Measurements from ENCODE around the gene ARSK.
"Not testable (repeated sequence)": the region's sequence is repeated elsewhere in the genome, so short reads cannot be mapped to it uniquely, and the experiment has no call there.

The ARSK gene

DNA sequence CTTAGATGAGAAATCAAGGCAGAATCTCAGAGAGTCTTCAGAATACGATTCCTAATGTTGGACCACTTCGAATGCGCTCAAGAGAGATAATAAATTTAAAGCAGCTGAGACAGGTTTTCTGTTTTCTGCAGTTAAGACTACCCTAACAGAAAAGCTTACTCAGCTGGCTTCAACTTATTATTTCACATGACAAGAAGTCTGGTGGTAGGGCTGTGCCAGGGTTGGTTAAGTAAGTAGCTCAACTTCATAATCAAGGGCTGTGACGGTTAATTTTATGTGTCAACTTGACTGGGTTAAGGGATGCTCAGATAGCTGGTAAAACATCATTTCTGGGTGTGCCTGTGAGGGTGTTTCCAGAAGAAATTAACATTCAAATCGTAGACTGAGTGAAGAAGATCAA lies 68.8 kb downstream of the ARSK start:
- DNase-seq: no peak

DNA sequence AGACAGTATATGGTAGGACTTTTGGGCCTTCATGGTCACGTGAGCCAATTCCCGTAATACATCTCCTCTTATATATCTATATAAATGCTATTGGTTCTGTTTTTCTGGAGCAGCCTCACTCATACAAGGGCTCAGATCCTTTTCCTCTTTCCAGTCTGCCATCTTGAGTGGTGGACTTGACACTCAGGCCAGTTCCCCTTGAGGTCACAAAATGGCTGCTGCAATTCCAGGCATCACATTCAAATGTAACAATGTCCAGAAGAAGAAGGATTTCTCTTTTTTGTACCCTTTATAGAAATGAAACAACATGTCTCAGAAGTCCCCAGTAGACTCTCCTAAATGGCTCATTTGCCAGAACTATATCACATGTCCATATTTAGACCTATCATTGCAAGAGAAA lies 69.5 kb downstream of the ARSK start:
- DNase-seq: no peak

DNA sequence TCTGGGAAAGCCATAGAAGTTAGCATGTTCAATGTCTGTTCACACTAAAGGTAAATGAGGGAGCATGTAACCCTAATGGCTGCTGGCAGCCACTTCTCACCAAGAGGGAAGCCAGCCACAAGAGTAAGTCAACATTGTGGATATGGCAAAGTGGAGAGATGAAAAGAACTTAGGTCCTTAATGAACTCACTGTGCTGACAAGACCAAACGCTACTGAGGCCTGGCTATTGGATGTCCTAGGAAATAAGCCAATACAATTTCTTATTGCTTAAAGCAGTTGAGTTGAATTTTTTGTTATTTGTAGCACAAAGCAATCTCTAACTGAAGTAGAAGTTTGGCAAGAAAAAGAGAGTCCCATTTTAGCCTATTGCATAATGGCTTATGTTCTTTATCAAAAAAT lies 71.8 kb downstream of the ARSK start:
- no peak for DNase-seq

DNA sequence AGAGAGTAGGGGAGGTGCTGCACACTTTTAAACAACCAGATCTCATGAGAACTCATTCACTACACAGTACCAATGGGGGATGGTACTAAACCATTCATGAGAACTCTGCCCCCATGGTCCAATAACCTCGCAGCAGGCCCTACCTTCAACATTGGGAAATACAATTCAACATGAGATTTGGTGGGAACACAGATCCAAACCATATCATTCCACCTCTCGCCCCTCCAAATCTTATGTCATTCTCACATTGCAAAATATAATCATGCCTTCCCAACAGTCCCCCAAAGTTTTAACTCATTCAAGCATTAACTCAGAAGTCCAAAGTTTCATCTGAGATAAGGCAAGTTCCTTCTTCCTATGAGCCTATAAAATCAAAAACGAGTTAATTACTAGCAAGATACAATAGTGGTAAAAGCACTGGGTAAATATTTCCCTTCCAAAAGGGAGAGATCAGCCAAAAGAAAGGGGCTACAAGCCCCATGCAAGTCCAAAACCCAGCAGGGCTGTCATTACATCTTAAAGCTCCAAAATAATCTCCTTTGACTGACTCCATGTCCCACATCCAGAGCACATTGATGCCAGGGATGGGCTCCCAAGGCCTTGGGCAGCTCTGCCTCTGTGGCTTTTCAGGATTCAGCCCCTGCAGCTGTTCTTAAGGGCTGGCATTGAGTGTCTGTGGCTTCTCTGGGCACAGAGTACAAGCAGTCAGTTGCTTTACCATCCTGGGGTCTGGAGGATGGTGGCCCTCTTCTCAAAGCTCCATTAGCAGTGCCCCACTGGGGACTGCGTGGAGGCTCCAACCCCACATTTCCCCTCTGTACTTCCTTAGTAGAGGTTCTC lies 73.3 kb downstream of the ARSK start:
- no peak for DNase-seq

DNA sequence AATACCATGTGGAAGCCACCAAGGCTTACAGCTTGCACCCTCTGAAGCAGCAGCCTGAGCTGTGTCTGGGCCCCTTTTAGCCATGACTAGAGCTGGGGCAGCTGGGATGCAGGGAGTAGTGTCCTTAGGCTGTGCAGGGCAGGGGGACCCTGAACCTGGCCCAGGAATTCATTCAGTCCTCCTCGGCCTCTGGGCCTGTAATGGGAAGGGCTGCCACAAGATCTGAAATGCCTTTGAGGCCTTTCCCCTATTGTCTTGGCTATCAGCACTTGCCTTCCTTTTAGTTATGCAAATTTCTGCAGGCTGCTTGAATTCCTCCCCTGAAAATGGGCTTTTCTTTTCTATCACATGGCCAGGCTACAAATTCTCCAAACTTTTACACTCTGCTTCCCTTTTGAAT lies 74.0 kb downstream of the ARSK start:
- DNase-seq: no peak

DNA sequence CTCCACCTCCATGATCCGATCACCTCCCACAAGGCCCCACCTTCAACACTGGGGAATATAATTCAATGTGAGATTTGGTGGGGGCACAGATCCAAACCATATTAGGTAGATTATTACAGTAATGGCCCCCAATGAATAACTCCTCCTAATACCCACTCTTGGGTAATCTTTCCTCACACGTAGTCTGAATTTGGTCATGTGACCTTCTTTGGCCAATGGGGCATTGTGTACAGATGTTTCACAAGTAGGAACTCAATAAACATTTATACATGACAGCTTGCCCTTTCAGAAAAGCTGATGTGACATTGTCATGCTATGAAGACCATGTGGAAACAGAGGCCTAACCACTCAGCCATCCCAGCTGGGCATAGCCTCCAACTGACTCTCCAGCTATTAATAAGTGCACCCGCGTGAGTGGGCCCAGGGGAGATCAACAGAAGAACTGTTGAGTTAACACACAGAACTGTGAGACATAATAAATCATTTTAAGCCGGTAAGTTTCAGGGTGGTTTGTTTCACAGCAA lies 75.6 kb downstream of the ARSK start:
- no peak for DNase-seq

DNA sequence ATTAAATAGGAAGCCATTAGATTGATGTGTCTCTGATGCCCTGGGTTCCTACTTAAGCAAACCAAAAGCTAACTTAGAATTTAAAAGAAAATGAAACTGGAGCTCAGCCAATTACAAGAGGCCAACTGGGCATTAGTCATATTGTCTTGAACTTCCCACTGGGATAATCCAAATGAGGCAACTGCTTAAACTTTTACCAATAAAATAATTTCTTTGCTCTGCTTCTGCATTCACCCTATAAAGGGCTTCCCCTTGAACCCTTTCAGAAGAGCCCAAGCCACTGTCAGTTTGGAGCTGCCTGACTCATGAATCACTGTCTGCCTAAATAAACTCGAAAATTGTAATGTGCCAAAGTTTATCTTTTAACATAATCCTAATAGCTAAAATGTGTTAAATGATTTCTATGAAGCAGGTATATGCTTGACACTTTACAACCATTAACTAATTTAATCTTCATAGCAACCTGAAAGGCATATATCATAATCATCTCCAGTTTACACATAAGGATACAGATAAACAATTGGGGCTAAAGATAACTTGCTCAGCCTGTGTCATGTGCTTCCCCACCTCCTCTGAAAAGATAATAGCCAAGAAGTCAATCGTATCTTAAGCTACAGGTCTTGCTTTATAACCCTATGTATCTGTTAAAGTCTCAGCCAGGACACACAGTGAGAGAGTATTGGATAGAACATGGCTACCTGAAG lies 76.5 kb downstream of the ARSK start:
- no peak for DNase-seq

DNA sequence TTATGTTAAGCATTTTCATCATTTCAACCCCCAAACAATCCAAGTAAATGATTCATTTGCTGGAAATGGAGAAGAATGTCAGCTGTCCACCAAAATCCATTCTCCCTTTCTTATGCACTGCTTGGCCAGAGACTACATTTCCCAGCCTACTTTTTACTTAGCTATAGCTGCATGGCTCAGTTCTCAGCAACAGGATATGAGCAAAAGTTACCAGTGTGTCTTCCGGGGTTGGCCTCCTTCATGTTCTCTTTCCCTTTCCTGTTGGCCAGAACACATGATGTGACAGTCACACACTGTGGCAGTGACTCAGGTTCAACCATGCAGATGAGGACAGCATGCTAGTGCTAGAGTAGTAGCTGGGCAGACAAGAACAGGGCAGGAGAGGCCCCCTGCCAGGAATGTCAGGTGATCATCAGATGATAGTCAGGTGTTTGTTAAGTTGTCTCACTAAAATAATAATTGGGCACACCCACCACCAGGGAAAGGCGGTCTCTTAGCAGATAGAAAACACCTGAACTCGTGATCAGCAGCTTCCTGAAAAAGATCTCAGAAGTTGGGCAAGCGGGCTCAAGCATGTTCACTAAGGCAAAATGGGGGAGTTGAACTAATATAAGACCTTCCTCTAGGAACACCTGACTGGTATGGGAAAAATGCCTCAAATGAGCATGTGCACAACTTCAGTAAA lies 77.2 kb downstream of the ARSK start:
- no peak for DNase-seq

DNA sequence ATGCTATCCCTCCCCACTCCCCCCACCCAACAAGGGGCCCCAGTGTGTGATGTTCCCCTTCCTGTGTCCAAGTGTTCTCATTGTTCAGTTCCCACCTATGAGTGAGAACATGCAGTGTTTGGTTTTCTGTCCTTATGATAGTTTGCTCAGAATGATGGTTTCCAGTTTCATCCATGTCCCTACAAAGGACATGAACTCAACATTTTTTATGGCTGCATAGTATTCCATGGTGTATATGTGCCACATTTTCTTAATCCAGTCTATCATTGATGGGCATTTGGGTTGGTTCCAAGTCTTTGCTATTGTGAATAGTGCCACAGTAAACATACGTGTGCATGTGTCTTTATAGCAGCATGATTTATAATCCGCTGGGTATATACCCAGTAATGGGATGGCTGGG lies 78.0 kb downstream of the ARSK start:
- DNase-seq: not testable (repeated sequence)

DNA sequence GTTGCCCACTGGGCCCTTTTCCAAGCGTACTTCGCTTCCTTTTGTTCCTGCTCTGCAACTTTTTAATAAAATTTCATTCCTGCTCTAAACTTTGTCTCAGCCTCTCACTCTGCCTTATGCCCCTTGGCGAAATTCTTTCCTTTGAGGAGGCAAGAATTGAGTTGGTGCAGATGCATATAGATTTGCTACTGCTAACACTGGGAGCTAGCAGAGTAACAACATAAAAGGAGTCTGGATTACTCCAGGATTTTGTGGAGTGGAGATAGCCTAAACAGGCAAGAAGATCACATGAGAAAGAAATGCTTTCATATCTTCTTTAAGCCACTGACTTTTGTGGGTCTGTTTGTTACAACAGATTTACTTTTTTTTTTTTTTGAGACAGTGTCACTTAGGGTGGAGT lies 78.8 kb downstream of the ARSK start:
- no peak for DNase-seq

DNA sequence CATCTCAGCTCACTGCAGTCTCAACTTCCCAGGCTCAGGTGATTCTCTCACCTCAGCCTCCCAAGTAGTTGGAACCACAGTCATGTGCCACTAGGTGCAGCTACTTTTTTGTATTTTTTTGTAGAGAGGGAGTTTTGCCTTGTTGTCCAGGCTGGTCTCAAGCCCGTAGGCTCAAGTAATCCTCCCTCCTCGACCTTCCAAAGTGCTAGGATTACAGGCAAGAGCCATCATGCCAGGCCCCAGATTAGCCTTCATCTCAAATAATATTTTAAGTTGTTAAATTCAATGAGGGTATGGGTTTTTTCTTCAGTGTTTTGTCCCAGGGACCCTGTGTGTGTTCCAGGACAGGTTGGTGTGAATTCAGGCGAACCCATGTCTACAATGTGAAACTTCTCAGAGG lies 79.2 kb downstream of the ARSK start:
- DNase-seq: no peak

DNA sequence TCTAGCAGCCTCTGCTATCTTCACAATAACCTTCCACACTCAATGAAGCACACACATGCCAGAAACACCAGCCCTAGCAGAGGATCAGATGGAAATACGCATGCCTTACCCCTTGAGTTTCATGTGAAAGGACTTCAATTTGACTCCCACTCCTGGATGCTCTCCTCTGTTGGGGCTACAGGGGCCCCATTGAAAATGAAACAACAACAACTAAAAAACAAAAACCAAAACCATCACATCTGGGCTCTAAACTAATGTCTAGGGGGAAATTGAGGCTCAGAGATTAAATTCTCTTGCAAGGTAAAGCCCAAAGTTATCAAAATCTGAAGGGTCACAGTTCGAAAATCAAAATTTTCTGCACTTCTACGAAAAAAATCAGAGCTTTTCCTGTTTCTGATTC lies 83.7 kb downstream of the ARSK start:
- no peak for DNase-seq

DNA sequence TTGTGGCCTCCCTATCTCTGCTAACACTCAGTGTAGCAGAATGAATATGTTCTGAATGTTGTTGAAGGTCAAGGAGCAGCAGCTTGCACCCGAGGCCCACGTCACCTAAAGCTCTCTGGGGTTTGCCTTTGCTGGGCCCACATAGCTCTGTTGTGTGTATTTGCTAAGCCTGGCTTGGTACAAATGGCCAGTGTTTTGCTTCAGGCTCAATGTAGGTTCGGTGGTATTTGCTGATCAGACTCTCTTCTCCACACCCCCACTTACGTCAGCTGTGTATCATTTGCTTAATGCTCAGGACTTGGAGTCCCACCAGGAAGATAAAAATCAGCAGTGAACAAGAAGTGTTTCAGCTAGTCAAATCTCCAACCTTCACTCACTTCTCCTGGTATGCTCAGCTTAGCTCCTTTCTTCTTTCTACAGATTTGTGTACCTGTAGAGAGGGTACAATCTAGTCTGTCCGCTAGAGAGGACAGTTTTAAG lies 86.9 kb downstream of the ARSK start:
- DNase-seq: no peak

DNA sequence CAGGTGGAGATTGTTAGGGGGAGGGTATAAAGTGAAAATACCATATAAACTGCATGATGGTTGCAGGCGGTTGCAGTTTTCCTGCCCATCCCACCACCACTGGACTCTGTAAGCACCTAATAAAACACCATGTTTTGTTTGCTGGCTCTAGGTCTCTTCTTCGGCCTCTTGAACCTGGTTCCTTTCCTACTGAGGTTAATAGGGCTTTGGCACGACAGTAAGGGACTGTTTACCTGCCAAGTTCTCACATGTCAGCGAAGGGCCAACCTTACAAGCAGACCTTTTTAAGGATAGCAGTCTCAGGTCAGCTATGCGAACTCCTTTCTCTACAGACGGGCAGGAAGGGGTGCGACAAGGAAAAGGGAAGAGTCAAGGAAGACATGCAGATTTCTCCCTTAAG lies 88.3 kb downstream of the ARSK start:
- DNase-seq: no peak

DNA sequence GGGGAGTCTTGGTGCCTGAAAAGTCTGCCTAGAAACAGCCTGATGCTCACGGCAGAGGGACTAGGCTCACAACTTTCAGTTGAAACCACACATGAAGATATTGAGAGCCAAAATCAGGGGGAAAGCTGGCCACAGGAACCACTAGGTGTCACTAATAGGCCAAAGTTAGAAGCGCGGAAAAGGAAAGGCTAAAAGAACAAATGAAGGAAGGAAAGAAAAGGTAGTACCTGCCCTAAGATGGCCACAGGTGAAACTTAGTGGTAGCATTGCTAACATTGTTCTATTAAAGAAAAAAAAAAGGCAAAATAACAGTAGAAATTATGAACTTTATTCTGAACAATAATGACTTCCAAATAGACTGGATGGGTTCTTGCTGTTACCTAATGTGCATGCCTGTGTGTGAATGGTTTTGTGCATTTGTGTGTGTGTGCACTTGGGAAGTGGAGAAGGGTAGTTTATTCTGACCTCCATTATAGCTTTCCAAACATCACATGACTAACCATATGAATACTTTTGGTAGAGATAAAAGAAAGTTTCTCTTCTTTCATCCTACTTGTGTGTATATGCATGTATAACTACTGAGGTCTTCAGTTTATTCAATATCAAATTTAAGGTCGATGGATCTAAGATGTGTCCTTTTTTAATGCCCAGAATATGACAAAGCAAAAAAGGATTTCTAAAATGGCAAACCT lies 89.6 kb downstream of the ARSK start:
- peak; percentile 42 for DNase-seq

DNA sequence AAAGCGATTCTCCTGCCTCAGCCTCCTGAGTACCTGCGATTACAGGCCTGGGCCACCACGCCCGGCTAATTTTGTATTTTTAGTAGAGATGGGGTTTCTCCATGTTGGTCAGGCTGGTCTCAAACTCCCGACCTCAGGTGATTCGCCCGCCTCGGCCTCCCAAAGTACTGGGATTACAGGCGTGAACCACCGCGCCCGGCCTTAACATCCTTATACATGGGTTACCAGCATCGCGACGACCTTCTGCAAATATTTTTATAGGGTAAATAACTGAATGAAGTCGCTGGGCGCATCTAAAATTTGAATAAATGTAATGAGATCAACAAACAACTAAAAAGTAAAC lies 91.3 kb downstream of the ARSK start:
- DNase-seq: not testable (repeated sequence)

DNA sequence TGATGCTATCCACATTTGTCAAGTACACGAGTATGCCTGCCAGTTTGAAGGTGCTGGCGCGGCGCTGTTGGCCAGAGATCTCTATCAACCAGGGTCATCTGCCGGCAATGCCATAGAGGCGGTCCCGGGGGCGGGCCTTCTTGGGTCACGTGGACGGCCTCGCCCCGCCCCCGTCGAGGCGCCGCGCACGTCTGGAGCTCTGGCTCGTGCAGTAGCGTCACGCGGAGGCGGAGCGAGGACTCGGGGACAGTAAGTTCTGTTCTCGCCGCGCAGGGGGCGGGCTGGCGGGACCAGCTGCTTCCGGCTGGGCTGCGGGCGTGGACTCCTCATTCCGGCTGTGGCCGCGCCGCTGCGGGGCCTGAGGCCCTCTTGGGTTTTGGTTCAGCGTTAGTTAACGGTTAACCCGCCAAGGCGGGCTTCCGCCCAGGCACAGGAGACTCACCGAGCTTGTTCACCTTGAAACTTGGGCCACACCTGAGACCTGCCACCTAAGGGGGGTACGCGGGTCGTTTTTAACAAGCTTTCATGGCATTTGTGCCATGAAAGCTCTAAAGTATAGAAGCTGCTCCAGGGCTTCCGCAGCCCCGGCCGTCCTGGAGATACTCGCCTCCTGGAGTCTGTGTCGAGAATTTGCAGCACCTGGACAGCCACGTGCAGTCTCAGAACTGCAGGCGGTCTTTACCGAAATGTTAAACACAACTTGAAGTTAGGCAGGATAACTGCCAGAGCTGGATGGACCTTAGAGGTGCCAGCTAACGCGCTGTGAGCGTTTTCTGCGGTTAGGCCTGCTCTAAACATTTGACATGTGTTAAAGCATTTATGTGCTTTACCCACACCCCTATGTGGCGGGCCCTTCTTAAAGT lies 91.9 kb downstream of the ARSK start, which contains the start of gene RFESD:
Gene RFESD (plus strand): TSS at position 209 of the 863 bp plus-strand sequence. CDS start 5,495 bp downstream, outside the sequence.
- peak; percentile 95 for DNase-seq

DNA sequence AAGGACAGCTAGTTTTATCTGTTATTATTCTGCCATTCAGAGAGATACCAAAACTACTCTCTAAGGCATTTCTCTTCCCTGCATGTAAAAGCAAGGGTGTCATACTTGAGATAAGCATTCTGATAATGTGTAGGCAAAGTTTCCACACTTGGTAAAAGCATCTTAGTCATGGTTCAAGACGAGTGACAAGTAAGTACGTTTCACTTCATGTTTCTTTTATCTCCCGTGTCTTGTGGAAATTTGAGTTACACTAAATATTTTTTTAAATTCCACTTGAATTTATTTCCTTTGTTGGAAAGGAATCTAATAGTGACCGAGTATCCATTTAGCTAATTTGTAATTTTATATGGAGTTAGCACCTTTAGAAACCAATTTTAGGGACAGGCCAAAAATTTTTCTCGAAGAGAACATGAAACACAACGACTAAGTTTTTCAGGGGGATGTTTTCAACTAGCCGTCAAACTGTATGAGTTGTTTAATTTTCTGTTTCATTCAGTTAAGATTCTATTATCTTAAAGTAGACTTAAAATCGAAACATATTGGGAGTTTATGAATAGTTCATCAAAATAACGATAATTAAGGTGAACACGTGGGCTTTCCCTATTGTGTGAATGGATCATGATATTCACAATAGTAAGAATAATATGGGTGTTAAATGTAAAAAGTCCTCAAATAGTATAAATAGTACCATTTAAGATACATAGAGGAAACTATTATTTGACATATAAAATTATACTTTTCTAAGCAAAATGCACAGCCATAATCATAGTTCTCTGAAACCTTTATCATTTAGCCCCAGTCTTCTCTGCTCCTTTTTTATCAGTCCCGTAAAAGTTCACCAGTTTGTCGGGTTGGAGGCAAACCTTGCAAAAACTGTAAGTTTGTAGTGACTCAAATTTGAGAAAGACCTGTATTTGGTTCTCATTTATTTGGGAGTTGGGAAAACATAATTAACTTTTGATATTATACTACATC lies 93.3 kb downstream of the ARSK start:
- no peak for DNase-seq

DNA sequence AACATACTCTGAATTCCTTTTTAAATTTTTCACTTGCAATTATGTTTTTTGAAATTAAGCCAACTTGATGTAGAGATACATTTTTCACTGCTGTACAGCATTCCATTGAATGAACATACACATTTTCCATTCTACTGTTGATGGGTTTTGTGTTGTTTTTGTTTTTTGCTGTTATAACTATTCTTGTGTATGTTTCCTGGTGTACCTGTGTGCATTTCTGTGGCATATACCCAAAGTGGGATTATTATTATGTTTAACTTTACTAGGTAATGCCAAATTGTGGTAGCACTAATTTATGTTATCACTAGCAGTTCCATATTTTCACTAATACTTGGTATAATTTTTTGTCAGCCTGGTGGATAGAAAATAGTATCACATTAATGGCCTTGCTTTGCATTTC lies 94.4 kb downstream of the ARSK start:
- no peak for DNase-seq

DNA sequence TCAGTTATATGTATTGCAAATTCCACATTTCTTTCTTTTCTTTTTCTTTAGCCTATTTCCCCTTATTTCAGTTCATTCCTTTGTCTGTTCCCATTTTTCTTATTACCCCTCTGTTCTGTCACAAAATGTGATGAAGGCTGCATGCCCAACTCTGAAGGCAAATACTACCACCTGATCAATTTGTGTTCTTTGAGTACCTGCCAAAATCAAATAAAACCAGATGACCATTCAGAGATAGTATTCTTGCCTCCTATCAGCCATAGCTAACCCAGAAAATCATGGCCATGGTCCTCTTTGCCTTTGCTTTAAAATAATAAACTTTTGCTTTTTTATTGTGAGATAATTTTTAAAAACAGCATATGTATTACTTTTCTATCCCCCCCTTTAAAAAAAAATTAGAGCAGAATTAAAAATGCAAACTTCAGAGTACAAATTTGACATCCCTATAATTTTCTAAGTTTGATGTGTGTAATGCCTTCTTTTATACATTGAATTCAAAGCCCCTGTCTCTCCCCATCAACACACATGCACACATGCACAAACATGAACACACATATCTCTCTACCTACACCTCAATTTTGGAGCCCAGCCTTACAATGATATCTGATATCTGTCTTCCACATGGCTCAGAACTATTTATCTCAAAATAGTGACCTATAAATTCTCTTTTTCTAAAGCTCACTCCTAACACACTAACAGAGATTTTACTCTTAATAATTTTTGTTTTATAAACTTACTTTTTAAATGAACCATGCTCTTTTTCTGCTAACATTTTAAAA lies 95.1 kb downstream of the ARSK start:
- DNase-seq: no peak

All from SHP77 treated with DMSO at 0.1 percent for 48 hours (cell line).